A673 (cell line): ENCODE data around the gene CCDC137. TPM values are rescaled to one million over a fixed set of nuclear protein-coding genes. Genes with fewer than 3 reads are reported as not detected.

Experiments
- BruUV-seq: library from RNA; stranded (reverse); fragments of 400-500 nt; replicated peaks from 2 replicates; lab custom pipeline; 2021; lab: Mats Ljungman, UMichigan
- CTCF ChIA-PET: fragments of 300-600 bp; sonication (Branson Sonifier 250); formaldehyde crosslinking; loops from one replicate; lab custom pipeline; 2022; ENCODE audit warnings: antibody characterized with exemption; lab: Charles Lee
- POLR2A ChIA-PET: fragments of 300-600 bp; sonication (Branson Sonifier 250); formaldehyde crosslinking; loops from one replicate; lab custom pipeline; 2022; ENCODE audit warnings: antibody characterized with exemption; ENCODE audit not compliant: low non-redundant PET; lab: Charles Lee
- DNase-seq: peaks from one replicate; pipeline ENCODE4 v3.0.0-alpha.2; 2015; ENCODE audit warnings: low spot score
- H3K27ac ChIP-seq: fragments of 200-600 bp; sonication (generic); 2 replicates; pipeline ENCODE4 v1.5.1; 2016; ENCODE audit warnings: mixed run types, low read depth, mild to moderate bottlenecking, mixed read lengths, antibody characterized with exemption, low read length; ENCODE audit not compliant: poor library complexity, severe bottlenecking
- H3K27me3 ChIP-seq: fragments of 200-600 bp; sonication (generic); replicated peaks from 2 replicates; pipeline ENCODE4 v1.6.1; 2017; ENCODE audit warnings: mixed run types, low read depth, mild to moderate bottlenecking, mixed read lengths, antibody characterized with exemption, low read length; ENCODE audit not compliant: insufficient read depth, poor library complexity
- H3K36me3 ChIP-seq: fragments of 200-600 bp; sonication (generic); 2 replicates; pipeline ENCODE4 v1.6.1; 2016; ENCODE audit warnings: mixed run types, mild to moderate bottlenecking, mixed read lengths, antibody characterized with exemption, low read length; ENCODE audit not compliant: insufficient read depth, poor library complexity, severe bottlenecking
- H3K4me1 ChIP-seq: fragments of 200-600 bp; sonication (generic); 2 replicates; pipeline ENCODE4 v1.6.1; 2017; ENCODE audit warnings: mixed run types, mild to moderate bottlenecking, mixed read lengths, antibody characterized with exemption, low read length; ENCODE audit not compliant: insufficient read depth, poor library complexity, severe bottlenecking
- H3K4me3 ChIP-seq: fragments of 200-600 bp; sonication (generic); 2 replicates; pipeline ENCODE4 v1.5.1; 2016; ENCODE audit warnings: low read depth, mixed run types, mild to moderate bottlenecking, mixed read lengths, low read length; ENCODE audit not compliant: poor library complexity, severe bottlenecking
- H3K9me3 ChIP-seq: fragments of 200-600 bp; sonication (generic); 2 replicates; pipeline ENCODE4 v1.6.1; 2016; ENCODE audit warnings: mixed run types, low read depth, mild to moderate bottlenecking, mixed read lengths, antibody characterized with exemption, low read length; ENCODE audit not compliant: poor library complexity, severe bottlenecking
- CTCF ChIP-seq: fragments of 300-800, 200-600 bp; sonication (generic); conservative IDR thresholded peaks from 2 replicates; pipeline ENCODE4 v1.5.1; 2017; ENCODE audit warnings: low read depth, mild to moderate bottlenecking, antibody characterized with exemption, low read length, moderate library complexity, mixed read lengths
- EZH2 ChIP-seq: fragments of 200-600 bp; sonication (generic); IDR thresholded peaks from 2 replicates; pipeline ENCODE4 v1.6.1; 2017; ENCODE audit warnings: borderline replicate concordance, low read depth, mild to moderate bottlenecking, mixed read lengths, antibody characterized with exemption, low read length; ENCODE audit not compliant: poor library complexity, severe bottlenecking
- intact Hi-C: fragments of 100-400 bp; cut with micrococcal nuclease; formaldehyde crosslinking; loops from one replicate; pipeline ENCODE4 v1.10.0; 2022; ENCODE audit not compliant: unreplicated experiment
- total RNA-seq: library from RNA; stranded (reverse); gene quantifications from 2 replicates; pipeline ENCODE4 v1.2.3, GENCODE V29; 2021

The CCDC137 gene
- total RNA-seq, 1 experiment from 2014 or later: 56.3 TPM

DNA sequence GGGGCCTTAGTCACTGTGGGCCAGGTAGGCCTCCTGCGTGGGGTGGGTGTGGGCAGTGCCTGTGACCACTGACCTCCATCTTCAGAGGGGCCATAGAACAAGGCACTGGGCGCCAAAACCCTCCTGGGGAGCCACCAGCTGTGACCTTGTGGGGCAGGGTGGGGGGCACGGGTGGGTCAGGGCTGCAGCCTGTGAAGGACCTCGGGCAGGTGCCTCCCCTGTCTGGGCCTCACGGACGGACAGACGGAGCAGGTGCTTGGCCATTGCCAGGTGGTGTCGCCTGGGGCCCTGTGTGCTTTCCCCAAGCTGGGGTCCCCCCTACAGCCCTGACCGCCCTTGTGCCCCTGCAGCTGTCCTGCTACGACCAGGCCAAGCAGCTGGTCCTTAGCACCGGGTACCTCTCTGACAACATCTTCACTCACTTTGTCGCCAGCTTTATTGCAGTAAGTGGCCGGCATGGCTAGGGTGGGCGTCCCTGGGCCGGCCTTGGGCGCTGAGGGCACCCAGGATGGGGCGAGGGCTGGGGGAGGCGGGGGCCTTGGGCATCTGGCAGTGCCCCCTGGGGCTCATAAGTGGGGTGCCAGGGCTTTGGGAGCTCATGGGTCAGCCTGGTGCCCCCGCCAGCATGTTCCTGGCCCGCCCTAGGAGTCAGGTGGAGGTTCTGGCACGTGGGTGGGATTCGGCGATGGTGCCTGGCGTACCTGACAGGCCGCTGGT lies 50.7 kb downstream of the CCDC137 start:
- intact Hi-C loops: no loop called here
- no peak for DNase-seq
- Histone ChIP-seq H3K36me3 (peaks cover 24% of the 10 kb centered on the region), H3K4me1 (no peaks in the 10 kb centered on the region), H3K27me3 (no peaks in the 10 kb centered on the region), H3K27ac (no peak overlapping the region), H3K9me3 (no peaks in the 10 kb centered on the region), H3K4me3 (no peak overlapping the region)
- CTCF ChIA-PET: no interaction called here
- TF ChIP-seq EZH2 (no peak), CTCF (no peak)
- POLR2A ChIA-PET: no interaction called here
- BruUV-seq: no TSS peak

GRCh38 chr17:81717766-81718089 lies 51.2 kb downstream of the CCDC137 start:
- Histone ChIP-seq H3K9me3 (no peaks in the 10 kb centered on the region), H3K36me3 (peaks cover 24% of the 10 kb centered on the region), H3K27me3 (no peaks in the 10 kb centered on the region), H3K4me1 (peaks cover 3% of the 10 kb centered on the region), H3K27ac (no peak overlapping the region), H3K4me3 (no peak overlapping the region)
- CTCF ChIA-PET: no interaction called here
- BruUV-seq: no TSS peak
- TF ChIP-seq EZH2 (no peak), CTCF (no peak)
- POLR2A ChIA-PET: no interaction called here
- no peak for DNase-seq
- intact Hi-C loops: no loop called here

GRCh38 chr17:81719410-81720266 lies 53.1 kb downstream of the CCDC137 start:
- Histone ChIP-seq H3K27me3 (no peaks in the 10 kb centered on the region), H3K27ac (no peak overlapping the region), H3K4me1 (peaks cover 11% of the 10 kb centered on the region), H3K9me3 (no peaks in the 10 kb centered on the region), H3K4me3 (no peak overlapping the region), H3K36me3 (peaks cover 17% of the 10 kb centered on the region)
- no TSS peak for BruUV-seq
- TF ChIP-seq EZH2 (no peak), CTCF (no peak)
- DNase-seq: no peak
- ChIA-PET POLR2A (interaction anchor here (0.5 kb wide), 1 partner anchor 20 kb away, joined by 9 read pairs; no protein-coding TSS in a partner anchor), CTCF (no interaction called here)
- intact Hi-C loops: no loop called here
